Measurements from ENCODE around the gene LRRC34.
A peak's percentile ranks its signal among the peaks of the same experiment; 100 is the strongest.

Gene LRRC34

DNA sequence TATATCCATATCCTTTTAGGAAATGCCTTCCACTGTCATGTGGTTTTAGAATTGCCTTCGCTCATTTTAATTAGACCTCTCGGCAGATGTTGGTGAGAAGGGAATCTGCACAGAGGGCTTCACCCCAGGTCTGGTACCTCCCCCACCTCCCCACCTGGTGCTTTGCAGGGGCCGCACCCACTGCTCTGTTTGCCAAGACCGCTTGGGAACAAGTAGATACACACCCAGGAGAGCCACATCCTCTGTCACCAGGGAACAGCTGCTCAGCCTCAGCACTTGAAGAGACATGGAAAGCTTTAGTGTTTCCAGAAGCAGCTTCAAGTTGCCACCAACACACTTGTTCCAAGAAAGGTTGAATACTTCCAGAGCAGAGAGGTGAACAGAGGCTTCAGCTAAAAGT is 35.2 kb upstream of the LRRC34 start:
- no peak overlapping the region for H3K4me3 ChIP-seq (ENCODE audit: control insufficient read depth, low read depth, low read length)
- TF ChIP-seq, protein P1, sequence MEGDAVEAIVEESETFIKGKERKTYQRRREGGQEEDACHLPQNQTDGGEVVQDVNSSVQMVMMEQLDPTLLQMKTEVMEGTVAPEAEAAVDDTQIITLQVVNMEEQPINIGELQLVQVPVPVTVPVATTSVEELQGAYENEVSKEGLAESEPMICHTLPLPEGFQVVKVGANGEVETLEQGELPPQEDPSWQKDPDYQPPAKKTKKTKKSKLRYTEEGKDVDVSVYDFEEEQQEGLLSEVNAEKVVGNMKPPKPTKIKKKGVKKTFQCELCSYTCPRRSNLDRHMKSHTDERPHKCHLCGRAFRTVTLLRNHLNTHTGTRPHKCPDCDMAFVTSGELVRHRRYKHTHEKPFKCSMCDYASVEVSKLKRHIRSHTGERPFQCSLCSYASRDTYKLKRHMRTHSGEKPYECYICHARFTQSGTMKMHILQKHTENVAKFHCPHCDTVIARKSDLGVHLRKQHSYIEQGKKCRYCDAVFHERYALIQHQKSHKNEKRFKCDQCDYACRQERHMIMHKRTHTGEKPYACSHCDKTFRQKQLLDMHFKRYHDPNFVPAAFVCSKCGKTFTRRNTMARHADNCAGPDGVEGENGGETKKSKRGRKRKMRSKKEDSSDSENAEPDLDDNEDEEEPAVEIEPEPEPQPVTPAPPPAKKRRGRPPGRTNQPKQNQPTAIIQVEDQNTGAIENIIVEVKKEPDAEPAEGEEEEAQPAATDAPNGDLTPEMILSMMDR (conservative IDR thresholded peaks at IDR 0.05; ENCODE audit: control insufficient read depth, insufficient read depth, low read depth, low read length) = no peak
- DNase-seq (ENCODE audit: low read depth) = no peak

- no peak overlapping the region for H3K4me3 ChIP-seq (ENCODE audit: control insufficient read depth, low read depth, low read length)
- TF ChIP-seq, protein P1 (conservative IDR thresholded peaks at IDR 0.05; ENCODE audit: control insufficient read depth, insufficient read depth, low read depth, low read length) = no peak
- DNase-seq (ENCODE audit: low read depth) = peak; percentile 82
Observed at GRCh38 chr3:169846458-169847193, 33.9 kb upstream of the LRRC34 start.

DNA sequence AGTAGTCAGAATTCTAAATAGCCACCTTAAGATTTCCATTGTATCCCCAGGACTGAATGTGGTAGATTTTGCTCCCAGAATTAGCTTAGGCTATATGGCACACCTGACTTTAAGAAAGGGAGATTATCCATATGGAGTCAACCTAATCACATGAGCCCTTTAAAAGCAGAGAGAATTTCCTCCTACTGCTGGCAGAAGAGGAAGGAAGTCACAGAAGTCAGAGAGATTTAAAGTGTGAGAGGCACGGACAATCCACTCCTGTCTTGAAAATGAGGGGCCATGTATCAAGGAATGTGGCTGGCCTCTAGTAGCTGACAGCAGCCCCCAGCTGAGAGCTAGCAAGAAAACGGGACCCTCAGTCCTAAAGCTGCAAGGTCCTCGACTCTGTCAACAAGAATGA is 30.3 kb upstream of the LRRC34 start:
- TF ChIP-seq, protein P1 (conservative IDR thresholded peaks at IDR 0.05; ENCODE audit: control insufficient read depth, insufficient read depth, low read depth, low read length) = no peak
- H3K4me3 ChIP-seq (ENCODE audit: control insufficient read depth, low read depth, low read length) = no peak overlapping the region
- no peak for DNase-seq (ENCODE audit: low read depth)

- TF ChIP-seq, protein P1 (conservative IDR thresholded peaks at IDR 0.05; ENCODE audit: control insufficient read depth, insufficient read depth, low read depth, low read length) = no peak
- H3K4me3 ChIP-seq (ENCODE audit: control insufficient read depth, low read depth, low read length) = no peak overlapping the region
- no peak for DNase-seq (ENCODE audit: low read depth)
Observed at GRCh38 chr3:169841171-169841570, 28.5 kb upstream of the LRRC34 start.

DNA sequence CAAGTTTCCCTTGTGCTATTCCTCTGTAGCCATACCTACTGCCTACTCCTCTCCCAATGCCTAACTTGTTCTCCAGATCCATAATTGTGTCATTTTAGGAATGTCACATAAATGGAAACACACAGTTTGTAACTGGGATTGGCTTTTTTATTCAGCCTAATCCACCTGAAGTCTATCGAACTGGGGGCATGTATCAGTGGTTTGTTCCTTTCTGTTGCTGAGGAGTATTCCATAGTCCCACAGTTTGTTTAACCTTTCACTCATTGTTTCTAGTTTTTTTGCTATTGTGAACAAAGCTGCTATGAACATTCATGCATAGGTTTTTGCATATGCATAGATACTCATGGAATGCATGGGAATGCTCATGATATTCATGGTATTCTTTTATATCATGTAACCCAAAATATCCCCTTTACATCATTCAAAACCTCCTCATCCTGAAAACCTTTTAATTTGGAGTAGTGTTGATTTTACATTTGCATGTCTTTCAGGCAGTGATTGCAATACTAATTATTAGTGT is 25.9 kb upstream of the LRRC34 start:
- H3K4me3 ChIP-seq (ENCODE audit: control insufficient read depth, low read depth, low read length) = no peak overlapping the region
- TF ChIP-seq, protein P1 (conservative IDR thresholded peaks at IDR 0.05; ENCODE audit: control insufficient read depth, insufficient read depth, low read depth, low read length) = no peak
- no peak for DNase-seq (ENCODE audit: low read depth)

- TF ChIP-seq, protein P1 (conservative IDR thresholded peaks at IDR 0.05; ENCODE audit: control insufficient read depth, insufficient read depth, low read depth, low read length) = no peak
- no peak for DNase-seq (ENCODE audit: low read depth)
- H3K4me3 ChIP-seq (ENCODE audit: control insufficient read depth, low read depth, low read length) = no peak overlapping the region
Observed at GRCh38 chr3:169836942-169837275, 24.2 kb upstream of the LRRC34 start.

All from fibroblast of mammary gland (primary cell).